Measurements from ENCODE around the gene NDUFS7.

The NDUFS7 gene

DNA sequence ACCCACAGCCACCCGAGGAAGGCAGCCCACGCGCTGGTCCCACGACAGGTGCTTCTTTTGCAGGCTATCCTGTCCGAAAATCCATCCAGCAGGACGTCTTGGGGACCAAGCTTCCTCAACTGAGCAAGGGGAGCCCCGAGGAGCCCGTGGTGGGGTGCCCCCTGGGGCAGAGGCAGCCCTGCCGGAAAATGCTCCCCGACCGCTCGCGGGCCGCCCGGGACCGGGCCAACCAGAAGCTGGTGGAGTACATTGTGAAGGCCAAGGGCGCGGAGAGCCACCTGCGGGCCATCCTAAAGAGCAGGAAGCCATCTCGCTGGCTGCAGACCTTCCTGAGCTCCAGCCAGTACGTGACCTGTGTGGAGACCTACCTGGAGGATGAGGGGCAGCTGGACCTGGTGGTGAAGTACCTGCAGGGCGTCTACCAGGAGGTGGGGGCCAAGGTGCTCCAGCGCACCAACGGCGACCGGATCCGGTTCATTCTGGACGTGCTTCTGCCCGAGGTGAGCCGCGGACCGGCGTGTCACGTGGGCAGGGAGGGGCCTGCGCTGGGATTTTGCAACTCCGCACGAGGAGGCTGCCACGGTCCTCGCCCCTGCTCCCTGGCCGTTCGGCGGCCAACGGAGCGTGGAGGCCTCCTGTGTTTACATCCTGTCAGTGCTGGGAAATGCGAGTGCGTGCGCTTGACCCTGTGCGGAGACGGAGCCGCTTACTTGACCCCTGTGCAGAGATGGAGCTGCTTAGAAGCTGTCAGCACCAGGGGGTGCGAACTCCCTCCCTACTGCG lies 12.9 kb upstream of the NDUFS7 start:
- TF ChIP-seq CTCF (IDR thresholded peaks at IDR 0.05; ENCODE audit: extremely low read depth, insufficient read depth, missing control alignments), result no peak
- in situ Hi-C loops (cut with MboI; ENCODE audit: low pct_unique_long_range_greater_than_20kb, low sequenced_read_pairs, unreplicated experiment), result no loop called here
- no peak for DNase-seq (ENCODE audit: low spot score)

- DNase-seq (ENCODE audit: low spot score), result no peak
- no peak for TF ChIP-seq CTCF (IDR thresholded peaks at IDR 0.05; ENCODE audit: extremely low read depth, insufficient read depth, missing control alignments)
- in situ Hi-C loops (cut with MboI; ENCODE audit: low pct_unique_long_range_greater_than_20kb, low sequenced_read_pairs, unreplicated experiment), result no loop called here
Observed at GRCh38 chr19:1373042-1373533, 10.6 kb upstream of the NDUFS7 start.

- TF ChIP-seq CTCF (IDR thresholded peaks at IDR 0.05; ENCODE audit: extremely low read depth, insufficient read depth, missing control alignments), result no peak
- in situ Hi-C loops (cut with MboI; ENCODE audit: low pct_unique_long_range_greater_than_20kb, low sequenced_read_pairs, unreplicated experiment), result no loop called here
- no peak for DNase-seq (ENCODE audit: low spot score)
Observed at GRCh38 chr19:1373534-1374249, 10.0 kb upstream of the NDUFS7 start.

DNA sequence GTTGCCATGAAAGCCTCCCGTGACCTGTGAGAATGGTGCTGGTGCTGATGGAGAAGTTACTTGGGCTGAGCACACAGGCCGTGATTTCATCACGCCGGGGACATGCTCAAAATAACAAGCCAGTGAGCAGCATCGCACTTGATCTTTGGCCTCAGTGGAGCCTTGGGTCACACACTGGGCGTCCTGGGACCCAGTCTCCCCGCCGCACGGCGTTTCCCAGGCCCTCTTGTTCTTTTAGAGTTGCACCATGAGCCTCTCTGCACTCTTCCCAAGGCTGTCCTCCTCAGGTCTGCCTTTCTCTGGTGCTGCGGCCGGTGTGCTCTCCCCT lies 9.5 kb upstream of the NDUFS7 start:
- no peak for TF ChIP-seq CTCF (IDR thresholded peaks at IDR 0.05; ENCODE audit: extremely low read depth, insufficient read depth, missing control alignments)
- no peak for DNase-seq (ENCODE audit: low spot score)
- in situ Hi-C loops (cut with MboI; ENCODE audit: low pct_unique_long_range_greater_than_20kb, low sequenced_read_pairs, unreplicated experiment), result no loop called here

GRCh38 chr19:1376415-1376805 lies 7.3 kb upstream of the NDUFS7 start:
- TF ChIP-seq CTCF (IDR thresholded peaks at IDR 0.05; ENCODE audit: extremely low read depth, insufficient read depth, missing control alignments), result no peak
- DNase-seq (ENCODE audit: low spot score), result no peak
- in situ Hi-C loops (cut with MboI; ENCODE audit: low pct_unique_long_range_greater_than_20kb, low sequenced_read_pairs, unreplicated experiment), result loop anchor here (25.0 kb wide), 1 partner anchor 89 kb away; the partner anchor contains the start of genes EFNA2 and FAM174C

GRCh38 chr19:1377176-1377964 lies 6.3 kb upstream of the NDUFS7 start:
- in situ Hi-C loops (cut with MboI; ENCODE audit: low pct_unique_long_range_greater_than_20kb, low sequenced_read_pairs, unreplicated experiment), result loop anchor here (25.0 kb wide), 1 partner anchor 90 kb away; the partner anchor contains the start of genes EFNA2 and FAM174C

More at GRCh38 chr19:1377176-1377964, 6.3 kb upstream of the NDUFS7 start:
- no peak for TF ChIP-seq CTCF (IDR thresholded peaks at IDR 0.05; ENCODE audit: extremely low read depth, insufficient read depth, missing control alignments)
- DNase-seq (ENCODE audit: low spot score), result no peak
